ENCODE measurements around the gene TRERF1. TPM values are rescaled to one million over a fixed set of nuclear protein-coding genes. Genes with fewer than 3 reads are reported as not detected.

TRERF1 gene
- total RNA-seq, 1 experiment from 2014 or later = 14.5 TPM

DNA sequence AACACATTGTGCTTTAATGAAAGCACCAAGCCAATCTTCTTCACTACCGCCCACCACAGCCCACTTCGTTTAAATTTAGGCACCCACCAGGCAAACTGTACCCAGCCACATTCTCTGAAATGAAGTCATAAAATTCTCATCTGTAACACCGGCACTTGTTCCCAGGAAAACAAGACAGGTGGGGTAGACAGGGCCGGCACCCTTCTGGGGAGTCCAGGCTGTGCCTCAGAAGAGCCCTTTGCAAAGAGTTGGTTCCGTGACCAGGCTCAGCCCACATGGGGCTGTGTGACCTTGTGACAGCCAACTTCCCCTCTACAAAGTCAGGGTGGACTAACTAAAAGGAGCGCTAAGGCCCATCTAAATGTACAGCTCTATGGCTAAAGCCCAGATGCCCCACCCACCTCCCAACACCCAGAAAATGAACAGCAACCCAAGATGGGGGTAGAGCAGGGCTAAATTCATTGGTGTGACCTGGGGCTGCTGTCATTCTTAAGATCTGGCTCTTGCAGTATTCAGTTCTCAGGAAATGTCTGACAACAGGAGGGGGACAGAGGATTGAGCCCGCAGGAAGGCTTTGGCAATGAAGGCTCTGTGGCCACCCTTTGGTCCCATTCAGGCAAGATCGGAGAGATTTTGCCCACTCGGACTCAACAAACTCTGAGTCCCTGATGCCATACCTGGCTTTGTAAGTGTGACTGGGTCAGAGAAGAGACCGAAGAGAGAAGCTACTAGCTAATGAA lies 56.7 kb downstream of the TRERF1 start:
- peaks cover 39% of the 10 kb centered on the region for H3K79me2 ChIP-seq (ENCODE audit: low read depth)
- DNase-seq = no peak
- no peaks in the 10 kb centered on the region for H3K36me3 ChIP-seq (ENCODE audit: low read depth)
- no peaks in the 10 kb centered on the region for H4K20me1 ChIP-seq (ENCODE audit: insufficient read depth)
- ChIA-PET CTCF (no interaction called here), POLR2A (ENCODE audit: unreplicated experiment) (no interaction called here)
- no peak overlapping the region for H3K4me2 ChIP-seq
- no peak for TF ChIP-seq EZH2 (IDR thresholded peaks at IDR 0.05; ENCODE audit: low read depth)
- TF ChIP-seq, protein P1, sequence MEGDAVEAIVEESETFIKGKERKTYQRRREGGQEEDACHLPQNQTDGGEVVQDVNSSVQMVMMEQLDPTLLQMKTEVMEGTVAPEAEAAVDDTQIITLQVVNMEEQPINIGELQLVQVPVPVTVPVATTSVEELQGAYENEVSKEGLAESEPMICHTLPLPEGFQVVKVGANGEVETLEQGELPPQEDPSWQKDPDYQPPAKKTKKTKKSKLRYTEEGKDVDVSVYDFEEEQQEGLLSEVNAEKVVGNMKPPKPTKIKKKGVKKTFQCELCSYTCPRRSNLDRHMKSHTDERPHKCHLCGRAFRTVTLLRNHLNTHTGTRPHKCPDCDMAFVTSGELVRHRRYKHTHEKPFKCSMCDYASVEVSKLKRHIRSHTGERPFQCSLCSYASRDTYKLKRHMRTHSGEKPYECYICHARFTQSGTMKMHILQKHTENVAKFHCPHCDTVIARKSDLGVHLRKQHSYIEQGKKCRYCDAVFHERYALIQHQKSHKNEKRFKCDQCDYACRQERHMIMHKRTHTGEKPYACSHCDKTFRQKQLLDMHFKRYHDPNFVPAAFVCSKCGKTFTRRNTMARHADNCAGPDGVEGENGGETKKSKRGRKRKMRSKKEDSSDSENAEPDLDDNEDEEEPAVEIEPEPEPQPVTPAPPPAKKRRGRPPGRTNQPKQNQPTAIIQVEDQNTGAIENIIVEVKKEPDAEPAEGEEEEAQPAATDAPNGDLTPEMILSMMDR (conservative IDR thresholded peaks at IDR 0.05) = no peak
- no peak overlapping the region for H3K27ac ChIP-seq
- H3K9me3 ChIP-seq (ENCODE audit: insufficient read depth, low read depth) = no peaks in the 10 kb centered on the region
- no peaks in the 10 kb centered on the region for H3F3A ChIP-seq (ENCODE audit: insufficient read depth, low read depth)
- BruUV-seq (replicated peaks) = no TSS peak
- H3K4me1 ChIP-seq (replicated peaks; ENCODE audit: insufficient read depth) = no peaks in the 10 kb centered on the region
- no peaks in the 10 kb centered on the region for H3K27me3 ChIP-seq (ENCODE audit: insufficient read depth, low read depth)
- no peak overlapping the region for H2AFZ ChIP-seq
- H3K4me3 ChIP-seq = no peak overlapping the region
- no peaks in the 10 kb centered on the region for H3K9me2 ChIP-seq (ENCODE audit: insufficient read depth)
- intact Hi-C loops (cut with micrococcal nuclease; ENCODE audit: unreplicated experiment) = no loop called here

DNA sequence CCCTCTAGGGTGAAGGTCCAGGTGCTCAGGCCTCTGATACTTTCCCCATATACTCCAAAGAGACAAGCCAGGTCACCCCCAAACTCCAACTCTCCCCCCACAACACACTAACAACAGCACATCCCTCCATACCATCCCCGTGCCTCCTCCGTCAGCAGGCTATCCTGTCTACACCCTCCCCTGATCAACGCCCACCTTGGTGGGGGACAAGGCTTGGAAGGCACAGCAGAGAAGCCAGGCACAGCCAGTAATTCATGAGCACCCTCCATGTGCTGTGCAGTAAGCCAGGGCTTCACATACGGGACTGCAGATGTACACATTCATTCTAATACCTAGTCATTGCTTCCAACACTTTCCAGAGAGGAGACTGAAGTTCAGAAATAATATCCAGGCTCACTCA lies 57.6 kb downstream of the TRERF1 start:
- intact Hi-C loops (cut with micrococcal nuclease; ENCODE audit: unreplicated experiment) = no loop called here
- H4K20me1 ChIP-seq (ENCODE audit: insufficient read depth) = no peaks in the 10 kb centered on the region
- H3F3A ChIP-seq (ENCODE audit: insufficient read depth, low read depth) = no peaks in the 10 kb centered on the region
- DNase-seq = no peak
- H3K9me3 ChIP-seq (ENCODE audit: insufficient read depth, low read depth) = no peaks in the 10 kb centered on the region
- no peak overlapping the region for H3K4me2 ChIP-seq
- ChIA-PET CTCF (no interaction called here), POLR2A (ENCODE audit: unreplicated experiment) (no interaction called here)
- H2AFZ ChIP-seq = no peak overlapping the region
- no TSS peak for BruUV-seq (replicated peaks)
- no peaks in the 10 kb centered on the region for H3K27me3 ChIP-seq (ENCODE audit: insufficient read depth, low read depth)
- H3K9me2 ChIP-seq (ENCODE audit: insufficient read depth) = no peaks in the 10 kb centered on the region
- H3K79me2 ChIP-seq (ENCODE audit: low read depth) = peaks cover 31% of the 10 kb centered on the region
- no peak overlapping the region for H3K4me3 ChIP-seq
- H3K4me1 ChIP-seq (replicated peaks; ENCODE audit: insufficient read depth) = no peaks in the 10 kb centered on the region
- TF ChIP-seq, protein P1 (conservative IDR thresholded peaks at IDR 0.05) = no peak
- no peak for TF ChIP-seq EZH2 (IDR thresholded peaks at IDR 0.05; ENCODE audit: low read depth)
- no peak overlapping the region for H3K27ac ChIP-seq
- no peaks in the 10 kb centered on the region for H3K36me3 ChIP-seq (ENCODE audit: low read depth)

DNA sequence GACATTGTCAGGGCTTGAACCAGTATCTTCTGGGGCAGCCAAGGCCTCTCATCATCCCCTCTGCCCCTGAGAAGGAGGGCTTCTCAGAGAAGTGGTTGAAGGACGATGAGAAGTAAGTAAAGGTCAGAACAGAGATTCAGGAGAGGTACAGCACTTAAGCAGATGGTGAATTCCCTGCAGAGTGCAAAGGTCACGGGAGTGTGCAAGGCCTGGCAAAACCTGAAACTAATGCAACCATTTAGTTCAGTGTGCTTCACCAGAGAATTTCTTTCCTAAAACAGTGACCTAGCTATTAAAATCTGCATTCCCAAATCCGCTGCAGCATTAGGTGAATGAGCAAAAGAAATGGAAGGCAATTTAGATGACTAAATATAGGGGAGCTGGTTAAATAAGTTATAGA lies 58.4 kb downstream of the TRERF1 start:
- no peaks in the 10 kb centered on the region for H3K4me1 ChIP-seq (replicated peaks; ENCODE audit: insufficient read depth)
- no peak overlapping the region for H3K4me2 ChIP-seq
- no peaks in the 10 kb centered on the region for H3K9me3 ChIP-seq (ENCODE audit: insufficient read depth, low read depth)
- peaks cover 28% of the 10 kb centered on the region for H3K79me2 ChIP-seq (ENCODE audit: low read depth)
- no TSS peak for BruUV-seq (replicated peaks)
- no peaks in the 10 kb centered on the region for H3F3A ChIP-seq (ENCODE audit: insufficient read depth, low read depth)
- H4K20me1 ChIP-seq (ENCODE audit: insufficient read depth) = no peaks in the 10 kb centered on the region
- ChIA-PET POLR2A (ENCODE audit: unreplicated experiment) (no interaction called here), CTCF (interaction anchor here (0.6 kb wide), 1 partner anchor 610 kb away, joined by 3 read pairs; no protein-coding TSS in a partner anchor)
- H3K27me3 ChIP-seq (ENCODE audit: insufficient read depth, low read depth) = no peaks in the 10 kb centered on the region
- no peak for DNase-seq
- no peak overlapping the region for H3K27ac ChIP-seq
- H2AFZ ChIP-seq = no peak overlapping the region
- H3K36me3 ChIP-seq (ENCODE audit: low read depth) = no peaks in the 10 kb centered on the region
- no peaks in the 10 kb centered on the region for H3K9me2 ChIP-seq (ENCODE audit: insufficient read depth)
- TF ChIP-seq EZH2 (IDR thresholded peaks at IDR 0.05; ENCODE audit: low read depth) = no peak
- TF ChIP-seq, protein P1 (conservative IDR thresholded peaks at IDR 0.05) = no peak
- intact Hi-C loops (cut with micrococcal nuclease; ENCODE audit: unreplicated experiment) = no loop called here
- H3K4me3 ChIP-seq = no peak overlapping the region
